ENCODE data around the gene TRPM4.
"Not testable (repeated sequence)": the region's sequence is repeated elsewhere in the genome, so short reads cannot be mapped to it uniquely, and the experiment has no call there.

The TRPM4 gene

DNA sequence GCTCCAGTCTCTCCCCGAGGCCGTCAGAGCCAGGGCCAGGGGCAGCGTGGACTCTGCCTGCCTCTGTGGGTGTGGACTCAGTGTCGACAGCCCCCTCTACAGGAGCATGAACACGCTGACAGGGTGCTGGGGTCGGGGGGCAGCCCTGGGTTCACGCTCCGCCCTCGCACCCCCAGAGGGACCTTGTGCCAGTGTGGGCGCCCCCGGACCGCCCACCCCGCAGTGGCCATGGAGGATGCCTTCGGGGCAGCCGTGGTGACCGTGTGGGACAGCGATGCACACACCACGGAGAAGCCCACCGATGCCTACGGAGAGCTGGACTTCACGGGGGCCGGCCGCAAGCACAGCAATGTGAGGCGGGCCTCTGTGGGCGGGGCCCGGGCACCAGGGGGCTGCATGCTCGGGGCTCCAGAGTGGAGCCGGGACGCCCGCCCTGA, 8.3 kb downstream of the TRPM4 start:
- H3K27ac ChIP-seq, result no peak overlapping the region
- TF ChIP-seq, protein P1, sequence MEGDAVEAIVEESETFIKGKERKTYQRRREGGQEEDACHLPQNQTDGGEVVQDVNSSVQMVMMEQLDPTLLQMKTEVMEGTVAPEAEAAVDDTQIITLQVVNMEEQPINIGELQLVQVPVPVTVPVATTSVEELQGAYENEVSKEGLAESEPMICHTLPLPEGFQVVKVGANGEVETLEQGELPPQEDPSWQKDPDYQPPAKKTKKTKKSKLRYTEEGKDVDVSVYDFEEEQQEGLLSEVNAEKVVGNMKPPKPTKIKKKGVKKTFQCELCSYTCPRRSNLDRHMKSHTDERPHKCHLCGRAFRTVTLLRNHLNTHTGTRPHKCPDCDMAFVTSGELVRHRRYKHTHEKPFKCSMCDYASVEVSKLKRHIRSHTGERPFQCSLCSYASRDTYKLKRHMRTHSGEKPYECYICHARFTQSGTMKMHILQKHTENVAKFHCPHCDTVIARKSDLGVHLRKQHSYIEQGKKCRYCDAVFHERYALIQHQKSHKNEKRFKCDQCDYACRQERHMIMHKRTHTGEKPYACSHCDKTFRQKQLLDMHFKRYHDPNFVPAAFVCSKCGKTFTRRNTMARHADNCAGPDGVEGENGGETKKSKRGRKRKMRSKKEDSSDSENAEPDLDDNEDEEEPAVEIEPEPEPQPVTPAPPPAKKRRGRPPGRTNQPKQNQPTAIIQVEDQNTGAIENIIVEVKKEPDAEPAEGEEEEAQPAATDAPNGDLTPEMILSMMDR (conservative IDR thresholded peaks at IDR 0.05; ENCODE audit: low read depth), result no peak
- DNase-seq (ENCODE audit: low spot score), result no peak
- ChIA-PET POLR2A (ENCODE audit: low non-redundant PET) (no interaction called here), CTCF (no interaction called here)

DNA sequence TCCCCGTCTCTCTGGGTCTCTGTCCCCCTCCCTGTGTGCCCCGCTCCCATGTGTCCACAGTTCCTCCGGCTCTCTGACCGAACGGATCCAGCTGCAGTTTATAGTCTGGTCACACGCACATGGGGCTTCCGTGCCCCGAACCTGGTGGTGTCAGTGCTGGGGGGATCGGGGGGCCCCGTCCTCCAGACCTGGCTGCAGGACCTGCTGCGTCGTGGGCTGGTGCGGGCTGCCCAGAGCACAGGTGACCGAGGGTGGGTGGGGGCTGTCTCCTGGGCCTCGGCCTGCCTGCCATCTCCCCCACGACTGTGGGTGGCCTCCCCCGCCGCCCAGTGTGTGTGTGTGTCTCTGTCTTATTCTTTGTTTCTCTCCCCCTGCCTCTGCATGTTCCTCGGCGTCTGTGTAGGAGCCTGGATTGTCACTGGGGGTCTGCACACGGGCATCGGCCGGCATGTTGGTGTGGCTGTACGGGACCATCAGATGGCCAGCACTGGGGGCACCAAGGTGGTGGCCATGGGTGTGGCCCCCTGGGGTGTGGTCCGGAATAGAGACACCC, 10.3 kb downstream of the TRPM4 start:
- TF ChIP-seq, protein P1 (conservative IDR thresholded peaks at IDR 0.05; ENCODE audit: low read depth), result no peak
- CTCF ChIA-PET, result no interaction called here
- no peak for DNase-seq (ENCODE audit: low spot score)
- no peak overlapping the region for H3K27ac ChIP-seq
- POLR2A ChIA-PET (ENCODE audit: low non-redundant PET), result no interaction called here

- H3K27ac ChIP-seq, result no peak overlapping the region
- ChIA-PET CTCF (no interaction called here), POLR2A (ENCODE audit: low non-redundant PET) (no interaction called here)
- DNase-seq (ENCODE audit: low spot score), result no peak
- TF ChIP-seq, protein P1 (conservative IDR thresholded peaks at IDR 0.05; ENCODE audit: low read depth), result no peak
These were observed 10.8 kb downstream of the TRPM4 start for GRCh38 chr19:49168421-49168820.

GRCh38 chr19:49173198-49173597, 15.6 kb downstream of the TRPM4 start:
- POLR2A ChIA-PET (ENCODE audit: low non-redundant PET), result no interaction called here

DNA sequence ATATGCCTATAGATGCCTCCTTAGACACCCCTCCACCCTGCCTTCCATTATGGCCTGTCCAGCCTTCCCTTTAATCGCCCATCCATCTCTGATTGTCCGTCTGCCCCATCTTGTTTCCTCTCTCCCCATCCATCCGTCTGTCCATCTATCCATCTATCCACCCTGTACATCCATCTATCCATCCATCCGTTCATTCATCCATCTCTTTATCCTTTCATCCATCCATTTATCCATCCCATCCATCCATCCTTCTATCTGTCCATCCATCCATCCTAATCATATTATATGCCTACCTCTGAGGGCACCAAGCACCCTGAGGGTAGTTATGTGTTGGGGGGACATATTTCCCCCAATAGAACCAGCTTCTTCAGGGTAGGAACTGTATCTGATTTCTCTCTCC, 23.1 kb downstream of the TRPM4 start:
- ChIA-PET CTCF (no interaction called here), POLR2A (ENCODE audit: low non-redundant PET) (no interaction called here)
- no peak for DNase-seq (ENCODE audit: low spot score)
- TF ChIP-seq, protein P1 (conservative IDR thresholded peaks at IDR 0.05; ENCODE audit: low read depth), result no peak
- no peak overlapping the region for H3K27ac ChIP-seq

More at GRCh38 chr19:49173198-49173597, 15.6 kb downstream of the TRPM4 start:
- H3K27ac ChIP-seq, result no peak overlapping the region
- DNase-seq (ENCODE audit: low spot score), result no peak
- CTCF ChIA-PET, result no interaction called here
- TF ChIP-seq, protein P1 (conservative IDR thresholded peaks at IDR 0.05; ENCODE audit: low read depth), result no peak

DNA sequence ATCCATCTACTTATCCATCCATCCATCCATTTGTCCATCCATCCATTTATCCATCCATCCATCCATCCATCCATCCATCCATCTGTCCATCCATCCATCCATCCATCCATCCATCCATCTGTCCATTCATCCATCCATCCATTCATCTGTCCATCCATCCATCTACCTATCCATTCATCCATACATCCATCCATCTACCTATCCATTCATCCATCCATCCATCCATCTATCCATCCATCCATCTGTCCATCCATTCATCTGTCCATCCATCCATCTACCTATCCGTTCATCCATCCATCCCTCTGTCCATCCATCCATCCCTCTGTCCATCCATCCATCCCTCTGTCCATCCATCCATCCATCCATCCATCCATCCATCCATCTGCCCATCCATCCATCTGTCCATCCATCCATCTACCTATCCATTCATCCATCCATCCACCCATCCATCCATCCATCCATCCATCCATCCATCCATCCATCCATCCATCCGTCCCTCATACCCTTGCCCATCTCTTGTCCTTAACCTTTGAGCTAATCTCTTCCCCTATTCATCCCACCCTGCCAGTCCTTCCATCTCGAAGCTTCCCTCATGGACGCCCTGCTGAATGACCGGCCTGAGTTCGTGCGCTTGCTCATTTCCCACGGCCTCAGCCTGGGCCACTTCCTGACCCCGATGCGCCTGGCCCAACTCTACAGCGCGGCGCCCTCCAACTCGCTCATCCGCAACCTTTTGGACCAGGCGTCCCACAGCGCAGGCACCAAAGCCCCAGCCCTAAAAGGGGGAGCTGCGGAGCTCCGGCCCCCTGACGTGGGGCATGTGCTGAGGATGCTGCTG, 24.6 kb downstream of the TRPM4 start:
- POLR2A ChIA-PET (ENCODE audit: low non-redundant PET); CTCF ChIA-PET; H3K27ac ChIP-seq; DNase-seq (ENCODE audit: low spot score): not testable (repeated sequence)

DNA sequence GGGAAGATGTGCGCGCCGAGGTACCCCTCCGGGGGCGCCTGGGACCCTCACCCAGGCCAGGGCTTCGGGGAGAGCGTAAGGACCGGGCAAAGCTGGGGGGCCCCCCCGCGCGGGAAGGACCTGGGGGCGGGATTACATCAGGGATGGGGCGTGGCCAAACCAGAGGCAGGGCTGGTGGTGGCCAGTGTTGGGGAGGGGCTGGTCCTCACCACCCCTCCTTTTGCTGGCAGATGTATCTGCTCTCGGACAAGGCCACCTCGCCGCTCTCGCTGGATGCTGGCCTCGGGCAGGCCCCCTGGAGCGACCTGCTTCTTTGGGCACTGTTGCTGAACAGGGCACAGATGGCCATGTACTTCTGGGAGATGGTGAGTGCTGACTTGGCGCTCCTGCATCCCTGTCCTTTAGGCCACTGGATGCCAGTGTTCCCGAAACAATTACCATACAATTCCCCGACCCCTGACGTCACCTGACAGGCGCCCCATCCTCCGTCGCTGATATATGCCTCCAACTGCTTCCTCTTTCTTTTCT, 25.3 kb downstream of the TRPM4 start:
- TF ChIP-seq, protein P1 (conservative IDR thresholded peaks at IDR 0.05; ENCODE audit: low read depth), result no peak
- H3K27ac ChIP-seq, result no peak overlapping the region
- DNase-seq (ENCODE audit: low spot score), result no peak
- ChIA-PET POLR2A (ENCODE audit: low non-redundant PET) (interaction anchor here (0.6 kb wide), 1 partner anchor 30 kb away, joined by 3 read pairs; no protein-coding TSS in a partner anchor), CTCF (no interaction called here)
